NCI-H2081 treated with DMSO at 0.1 percent for 48 hours (cell line): ENCODE results near the gene SALL3.

Source experiments
- DNase-seq: peaks from one replicate; lab custom pipeline; 2025; lab: John Stamatoyannopoulos, UW

SALL3 gene

GRCh38 chr18:78965917-78966792, 13.5 kb upstream of the SALL3 start:
- no peak for DNase-seq

- DNase-seq: no peak
These were observed 12.9 kb upstream of the SALL3 start for GRCh38 chr18:78966793-78967106.

DNA sequence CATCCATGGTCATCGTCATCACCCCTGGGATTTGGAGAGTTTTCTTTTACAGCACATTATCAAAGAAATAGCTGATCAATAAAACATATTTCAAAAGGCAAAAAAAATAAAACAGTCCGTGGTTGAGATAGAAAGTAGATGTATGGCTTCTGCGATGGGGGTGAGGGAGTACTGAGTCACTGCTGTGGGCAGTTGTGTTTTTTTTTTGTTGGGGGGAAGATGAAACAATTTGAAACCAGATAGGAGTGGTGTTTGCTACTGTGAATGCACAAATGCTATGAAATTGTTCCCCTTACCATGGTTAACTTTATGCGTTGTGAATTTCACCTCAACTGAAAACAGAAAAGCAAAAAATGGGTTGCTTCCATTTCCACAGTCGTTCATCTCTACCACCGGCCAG, 11.9 kb upstream of the SALL3 start:
- no peak for DNase-seq

DNA sequence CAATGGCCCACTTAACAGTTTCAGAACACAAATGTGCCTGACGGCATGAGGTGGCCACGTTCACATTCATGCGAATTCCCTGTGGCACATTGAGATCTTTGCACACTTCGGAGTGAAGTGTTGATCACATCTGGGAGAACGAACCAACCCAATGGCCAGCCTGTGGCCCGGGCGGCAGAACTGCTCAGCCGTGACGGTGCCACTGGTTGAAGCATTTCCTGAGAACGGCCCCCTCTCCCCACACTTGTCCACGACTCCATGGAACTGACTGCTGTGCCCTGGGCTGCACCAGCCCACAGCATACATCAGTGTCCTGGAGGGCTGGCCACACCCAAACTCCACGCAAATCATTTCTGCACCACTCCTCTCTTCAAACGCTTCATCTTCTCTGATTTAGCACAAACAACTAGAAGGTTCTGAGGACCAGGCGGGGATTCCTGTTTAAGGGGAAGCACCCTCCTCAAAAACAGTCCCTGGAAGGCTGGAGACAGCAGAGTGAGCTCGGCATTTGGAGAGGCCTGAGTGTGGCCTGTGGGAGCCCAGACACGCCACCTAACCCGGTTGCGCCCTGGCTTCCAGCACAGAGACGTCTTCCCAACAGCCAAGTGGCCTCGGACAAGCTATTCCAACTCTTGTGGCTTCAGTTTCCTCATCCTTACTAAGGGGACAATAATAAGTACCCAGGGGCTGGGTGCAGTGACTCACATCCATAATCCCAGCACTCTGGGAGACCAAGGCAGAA, 9.9 kb upstream of the SALL3 start:
- DNase-seq: no peak

- DNase-seq: no peak
These were observed 8.8 kb upstream of the SALL3 start for GRCh38 chr18:78970774-78971333.

- DNase-seq: no peak
These were observed 7.9 kb upstream of the SALL3 start for GRCh38 chr18:78971511-78972245.

- DNase-seq: no peak
These were observed 7.2 kb upstream of the SALL3 start for GRCh38 chr18:78972385-78972918.

DNA sequence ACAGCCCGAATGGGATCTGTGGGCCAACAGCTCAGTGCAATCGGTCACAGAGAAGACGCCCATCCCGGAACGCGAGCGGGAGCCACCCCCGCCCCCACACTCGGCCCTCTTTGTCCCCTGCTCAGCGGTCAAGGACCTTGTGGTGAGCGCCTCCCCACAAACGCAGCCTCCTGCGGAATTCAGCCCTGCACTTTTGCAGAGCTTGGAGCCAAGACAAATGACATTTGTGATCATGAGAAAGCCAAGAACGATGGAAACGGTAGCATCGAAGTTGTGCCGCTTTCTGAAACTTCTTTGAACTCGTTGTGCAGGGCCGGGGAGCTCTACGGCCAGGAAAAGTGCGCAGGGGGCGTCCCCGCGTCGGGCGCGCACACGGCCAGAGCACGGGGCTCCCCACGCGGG, 6.7 kb upstream of the SALL3 start:
- DNase-seq: no peak

DNA sequence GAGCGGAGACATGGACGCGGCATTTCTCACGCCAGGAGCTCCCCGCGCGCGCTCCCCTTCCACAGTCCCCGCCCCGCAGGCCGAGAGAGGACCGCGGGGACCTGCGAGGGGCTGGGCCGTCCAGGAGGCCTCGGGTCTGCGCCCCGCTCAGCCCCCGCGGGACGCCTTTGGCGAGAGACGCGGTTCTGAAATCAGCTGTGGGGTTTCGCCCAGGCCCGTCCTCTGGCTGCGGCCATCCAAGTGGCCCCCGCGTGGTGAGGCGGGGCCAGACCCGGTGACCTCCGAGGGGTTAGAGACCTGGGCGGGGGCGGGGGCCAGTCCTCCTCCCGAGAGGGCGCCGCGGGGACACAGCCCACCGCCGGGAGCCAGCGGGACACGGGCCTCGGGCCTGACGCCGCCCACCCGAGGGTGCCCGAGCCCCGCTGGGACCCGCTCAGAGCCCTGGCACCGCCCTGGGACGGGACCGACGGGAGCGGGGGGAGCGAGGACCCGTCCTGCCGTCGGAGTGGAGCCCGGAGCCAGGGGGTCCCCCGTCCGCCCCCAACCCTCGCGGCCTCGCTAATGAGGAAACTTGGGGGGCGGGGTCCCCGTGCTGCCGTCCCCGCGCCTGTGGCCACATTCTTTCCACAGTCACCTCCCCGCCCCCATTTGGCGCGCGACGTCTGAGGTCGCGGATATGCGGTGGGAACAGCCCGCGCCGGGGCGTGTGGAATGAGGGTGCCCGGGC, 6.1 kb upstream of the SALL3 start:
- DNase-seq: no peak

DNA sequence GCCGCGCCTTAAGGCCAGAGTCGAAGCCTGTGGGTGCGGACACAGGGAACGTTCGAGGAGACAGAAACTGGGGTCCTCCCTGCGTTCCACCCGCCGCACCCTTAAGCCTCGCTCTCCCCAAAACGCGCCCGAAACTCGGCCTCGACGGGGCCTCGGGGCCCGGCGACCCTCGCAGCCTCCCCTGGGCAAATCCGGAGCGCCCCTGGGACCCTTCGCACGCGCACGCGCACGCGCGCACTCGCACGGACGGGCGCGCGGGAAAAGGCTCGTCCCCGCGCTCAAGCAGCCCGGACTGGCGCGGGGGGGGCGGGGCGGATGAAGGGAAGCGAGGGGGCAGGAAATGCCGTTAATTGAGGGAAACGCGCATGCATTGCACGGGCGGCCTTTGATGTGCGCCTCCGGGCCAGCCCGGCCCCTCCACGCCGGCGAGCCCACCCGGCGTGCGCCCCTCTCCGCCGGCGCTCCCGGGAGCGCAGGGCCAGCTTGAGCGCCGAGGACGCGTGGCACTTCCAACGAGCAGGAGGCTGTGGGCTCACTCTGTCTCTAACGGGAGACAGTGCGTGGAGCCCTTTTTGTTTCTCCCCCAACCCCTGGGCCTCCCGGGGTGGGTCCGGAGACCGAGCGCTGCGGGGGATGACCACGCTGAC, 5.4 kb upstream of the SALL3 start:
- DNase-seq: no peak

DNA sequence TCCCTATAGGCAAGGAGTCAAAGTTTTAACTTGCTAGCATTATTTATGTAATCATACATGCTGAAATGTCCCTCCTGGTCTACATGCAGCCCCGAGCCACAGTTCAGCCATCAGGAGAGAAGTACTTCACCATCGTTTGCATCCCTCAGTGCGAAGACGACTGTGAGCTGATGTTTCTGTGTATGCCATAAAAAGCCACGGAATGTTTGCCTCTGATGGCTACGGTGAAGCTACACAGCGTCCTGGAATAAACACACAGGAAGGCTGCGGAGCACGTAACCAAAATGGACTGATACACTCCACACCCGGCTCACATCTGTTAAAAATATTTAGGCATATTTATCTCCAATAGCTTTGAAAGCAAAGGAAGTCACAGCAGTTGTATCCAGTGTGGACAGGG, 4.3 kb upstream of the SALL3 start:
- no peak for DNase-seq

GRCh38 chr18:78975699-78976335, 3.8 kb upstream of the SALL3 start:
- DNase-seq: no peak

DNA sequence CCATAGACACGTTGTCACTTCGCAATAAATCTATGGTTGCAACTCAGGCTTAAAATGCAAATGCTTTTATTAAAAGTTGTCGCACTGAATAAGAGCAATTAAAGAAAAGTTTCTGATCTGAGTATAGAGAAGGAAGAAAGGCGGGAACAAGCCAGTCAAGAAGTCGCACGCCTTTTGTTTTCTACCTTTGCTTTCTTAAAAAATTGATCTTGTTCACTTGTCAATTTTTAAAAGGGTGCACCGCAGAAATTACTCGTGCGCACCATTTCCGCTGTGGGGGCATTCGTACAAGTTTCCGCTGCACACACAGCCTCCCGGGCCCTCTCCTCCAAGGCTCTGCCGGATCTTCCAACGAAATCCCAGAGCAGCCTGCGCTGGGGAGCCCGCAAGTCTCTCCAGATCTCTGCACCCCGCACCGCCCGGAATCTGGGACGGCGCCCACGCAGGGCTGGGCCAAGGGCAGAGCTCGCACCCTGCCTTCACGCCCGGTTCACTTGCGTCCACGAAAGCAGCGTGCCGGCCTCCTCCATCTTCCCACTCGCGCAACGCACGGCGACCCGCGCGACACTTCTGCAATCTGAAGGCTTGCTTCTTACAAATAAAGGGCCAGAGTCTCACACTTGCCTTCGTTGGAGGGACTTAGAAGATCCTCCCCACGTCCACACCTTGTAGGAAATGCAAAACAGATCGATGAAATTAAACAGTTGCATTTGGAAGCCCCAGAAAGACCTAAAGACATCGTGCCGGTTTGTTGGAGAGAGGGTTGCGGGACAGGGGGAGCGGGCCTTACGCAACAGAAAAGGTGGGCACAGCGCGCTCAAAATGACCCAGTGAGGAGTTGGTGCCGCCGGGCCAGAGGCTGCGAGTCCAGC, 2.6 kb upstream of the SALL3 start:
- DNase-seq: no peak

DNA sequence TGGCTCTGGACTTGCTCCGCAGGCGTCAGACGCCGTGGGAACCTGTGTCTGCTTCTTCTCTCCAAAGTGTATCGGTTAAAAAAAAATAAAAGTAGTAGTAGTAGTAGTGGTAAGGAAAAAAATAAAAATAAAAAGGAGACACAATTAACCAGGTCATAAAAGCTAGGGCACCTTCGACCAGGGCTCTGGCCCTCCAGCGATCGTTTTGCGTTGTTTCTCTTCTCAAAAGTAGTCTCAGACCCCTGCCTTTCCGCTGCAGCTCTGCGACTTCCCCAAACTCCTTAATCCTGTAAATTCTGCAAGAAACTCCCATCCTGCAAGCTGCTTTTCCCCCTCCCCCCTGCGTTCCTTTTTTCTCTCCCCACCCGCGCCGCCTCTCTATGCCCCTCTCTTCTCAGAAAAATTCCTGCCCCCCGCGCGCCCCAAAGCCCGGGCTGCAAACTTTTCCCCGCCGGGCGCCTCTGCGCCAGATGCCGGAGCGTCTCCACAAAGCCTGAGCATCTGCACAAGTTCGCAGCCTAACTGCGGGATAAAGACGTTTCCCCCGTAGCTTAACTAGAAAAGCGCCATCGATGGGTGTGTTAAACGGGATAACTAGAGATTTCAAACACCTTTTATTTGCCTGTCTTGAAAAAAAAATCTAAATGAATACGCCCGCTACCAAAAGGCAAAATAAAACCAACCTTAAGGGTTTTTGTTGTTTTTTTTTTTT, 1.8 kb upstream of the SALL3 start:
- DNase-seq: no peak

DNA sequence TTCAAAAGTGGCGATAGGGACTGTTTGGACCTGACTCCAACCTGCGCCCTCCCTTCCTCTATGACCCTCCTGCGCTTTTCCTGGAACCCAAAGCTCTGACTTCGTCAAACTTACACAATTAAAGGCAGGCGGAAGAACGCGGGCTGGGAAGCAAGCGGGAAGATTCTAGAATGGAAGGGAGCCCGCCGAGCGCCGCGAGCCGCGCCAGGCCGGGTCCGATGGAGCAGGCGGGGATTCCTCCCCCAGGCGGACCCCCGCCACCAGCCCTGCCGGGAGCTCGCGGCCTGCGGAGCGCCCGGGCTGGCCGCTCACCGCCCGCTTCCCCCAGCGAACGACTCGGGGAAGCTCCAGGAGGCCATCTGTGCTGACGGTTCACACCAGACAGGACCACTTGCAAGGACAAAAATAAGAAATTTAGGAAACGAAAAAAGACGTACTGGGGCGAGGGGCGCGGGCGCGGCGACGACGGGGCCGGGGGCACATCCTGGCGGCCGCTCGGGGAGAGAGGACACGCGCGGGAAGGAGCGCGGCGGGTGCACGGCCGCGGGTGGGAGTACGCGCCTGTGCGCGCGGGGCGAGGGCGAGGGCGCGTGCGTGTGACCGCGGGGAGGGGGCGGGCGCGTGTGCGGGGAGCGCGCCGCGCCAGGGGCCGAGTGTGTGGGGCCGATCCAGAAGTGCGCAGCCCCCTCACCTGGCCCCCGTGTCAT, 1.1 kb upstream of the SALL3 start:
- DNase-seq: no peak

- DNase-seq: no peak
These were observed 425 bp upstream of the SALL3 start for GRCh38 chr18:78979056-78979729.

DNA sequence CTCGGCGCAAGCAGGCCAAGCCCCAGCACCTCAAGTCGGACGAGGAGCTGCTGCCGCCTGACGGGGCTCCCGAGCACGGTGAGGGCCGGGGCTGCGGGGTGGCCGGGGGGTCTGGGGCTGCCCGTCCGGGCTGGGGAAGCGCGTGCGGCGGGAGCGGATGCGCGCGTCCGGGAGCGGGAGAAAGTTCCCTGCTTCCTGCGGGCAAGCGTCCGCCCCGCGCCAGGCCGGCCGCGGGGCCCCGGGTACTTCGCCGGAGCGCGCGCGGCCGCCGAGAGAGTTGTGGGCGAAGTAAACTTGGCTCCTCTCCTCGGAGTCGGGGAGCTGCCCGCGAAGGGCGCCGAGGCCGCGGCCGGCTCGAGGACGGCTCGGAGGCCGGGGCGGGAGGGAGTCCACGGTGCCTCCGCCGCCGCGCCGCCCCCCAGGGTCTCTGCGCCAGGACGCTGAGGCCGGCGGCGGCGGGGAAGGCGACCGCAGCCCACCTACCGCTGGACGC, 707 bp downstream of the SALL3 start:
- DNase-seq: no peak
